Mesothelial cell of epicardium (in vitro differentiated cells): Measurements from ENCODE around the gene RAB20. TPM values are rescaled to one million over a fixed set of nuclear protein-coding genes. Genes with fewer than 3 reads are reported as not detected.

Experiments used
- DNase-seq, 2 experiments: peaks; one replicate each; pipeline ENCODE4 v3.0.0; 2021; ENCODE audit warnings: low spot score in 2 of 2; ENCODE audit not compliant: unreplicated experiment in 2 of 2
- H3K27ac Mint-ChIP-seq: 2 replicates; pipeline ENCODE4 v1.8.0; 2021; ENCODE audit warnings: mixed read lengths
- H3K27me3 Mint-ChIP-seq: 2 replicates; pipeline ENCODE4 v1.8.0; 2021; ENCODE audit warnings: low read depth, mixed read lengths
- H3K36me3 Mint-ChIP-seq: 2 replicates; pipeline ENCODE4 v1.8.0; 2021; ENCODE audit warnings: mixed read lengths
- H3K4me1 Mint-ChIP-seq: 2 replicates; pipeline ENCODE4 v1.8.0; 2021; ENCODE audit warnings: mixed read lengths
- H3K4me3 Mint-ChIP-seq: 2 replicates; pipeline ENCODE4 v1.8.0; 2021; ENCODE audit warnings: mild to moderate bottlenecking, moderate library complexity, mixed read lengths
- H3K9me3 Mint-ChIP-seq: 2 replicates; pipeline ENCODE4 v1.8.0; 2021; ENCODE audit warnings: mixed read lengths
- total RNA-seq: library from RNA; stranded (reverse); gene quantifications from 3 replicates; pipeline ENCODE4 v1.2.1, GENCODE V29; 2021
- TF ChIP-seq, protein P1 (sequence below): fragments of 200-600 bp; sonication (generic); IDR thresholded peaks from one replicate; pipeline ENCODE4 v1.5.0; 2021; ENCODE audit warnings: antibody characterized with exemption; ENCODE audit not compliant: unreplicated experiment

The RAB20 gene
- total RNA-seq, 1 donor from 2014 or later, result 8.9 TPM

DNA sequence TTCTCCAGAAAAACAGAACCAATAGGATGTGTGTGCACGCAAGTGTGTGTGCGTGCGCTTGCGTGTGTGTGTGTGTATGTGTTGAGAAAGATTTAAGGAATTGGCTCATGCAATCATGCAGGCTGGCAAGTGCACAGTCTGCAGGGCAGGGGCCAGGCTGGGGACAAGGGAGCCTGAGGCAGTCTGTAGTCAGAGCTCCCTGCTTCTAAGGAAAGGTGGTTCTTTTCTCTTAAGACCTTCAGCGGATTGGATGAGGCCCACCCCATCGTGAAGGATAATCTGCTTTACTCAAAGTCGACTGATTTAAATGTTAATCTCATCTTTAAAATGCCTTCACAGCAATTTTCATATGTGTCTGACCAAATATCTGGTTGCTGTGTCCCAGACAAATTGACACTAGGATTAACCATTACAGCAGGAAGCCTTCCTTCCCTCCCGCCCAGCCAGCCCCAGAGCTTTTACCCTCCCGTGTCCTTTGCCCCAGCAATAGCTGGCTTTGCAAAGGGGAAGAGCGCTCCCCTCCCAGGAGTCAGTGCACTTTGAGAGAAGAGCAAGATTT, 38.8 kb upstream of the RAB20 start:
- Mint-ChIP-seq H3K4me3 (no peak overlapping the region), H3K4me1 (peaks cover 29% of the 10 kb centered on the region), H3K36me3 (no peaks in the 10 kb centered on the region), H3K9me3 (no peaks in the 10 kb centered on the region), H3K27ac (peak overlapping the region; percentile 62), H3K27me3 (no peaks in the 10 kb centered on the region)
- DNase-seq, result no peak
- TF ChIP-seq, protein P1, sequence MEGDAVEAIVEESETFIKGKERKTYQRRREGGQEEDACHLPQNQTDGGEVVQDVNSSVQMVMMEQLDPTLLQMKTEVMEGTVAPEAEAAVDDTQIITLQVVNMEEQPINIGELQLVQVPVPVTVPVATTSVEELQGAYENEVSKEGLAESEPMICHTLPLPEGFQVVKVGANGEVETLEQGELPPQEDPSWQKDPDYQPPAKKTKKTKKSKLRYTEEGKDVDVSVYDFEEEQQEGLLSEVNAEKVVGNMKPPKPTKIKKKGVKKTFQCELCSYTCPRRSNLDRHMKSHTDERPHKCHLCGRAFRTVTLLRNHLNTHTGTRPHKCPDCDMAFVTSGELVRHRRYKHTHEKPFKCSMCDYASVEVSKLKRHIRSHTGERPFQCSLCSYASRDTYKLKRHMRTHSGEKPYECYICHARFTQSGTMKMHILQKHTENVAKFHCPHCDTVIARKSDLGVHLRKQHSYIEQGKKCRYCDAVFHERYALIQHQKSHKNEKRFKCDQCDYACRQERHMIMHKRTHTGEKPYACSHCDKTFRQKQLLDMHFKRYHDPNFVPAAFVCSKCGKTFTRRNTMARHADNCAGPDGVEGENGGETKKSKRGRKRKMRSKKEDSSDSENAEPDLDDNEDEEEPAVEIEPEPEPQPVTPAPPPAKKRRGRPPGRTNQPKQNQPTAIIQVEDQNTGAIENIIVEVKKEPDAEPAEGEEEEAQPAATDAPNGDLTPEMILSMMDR, result no peak

DNA sequence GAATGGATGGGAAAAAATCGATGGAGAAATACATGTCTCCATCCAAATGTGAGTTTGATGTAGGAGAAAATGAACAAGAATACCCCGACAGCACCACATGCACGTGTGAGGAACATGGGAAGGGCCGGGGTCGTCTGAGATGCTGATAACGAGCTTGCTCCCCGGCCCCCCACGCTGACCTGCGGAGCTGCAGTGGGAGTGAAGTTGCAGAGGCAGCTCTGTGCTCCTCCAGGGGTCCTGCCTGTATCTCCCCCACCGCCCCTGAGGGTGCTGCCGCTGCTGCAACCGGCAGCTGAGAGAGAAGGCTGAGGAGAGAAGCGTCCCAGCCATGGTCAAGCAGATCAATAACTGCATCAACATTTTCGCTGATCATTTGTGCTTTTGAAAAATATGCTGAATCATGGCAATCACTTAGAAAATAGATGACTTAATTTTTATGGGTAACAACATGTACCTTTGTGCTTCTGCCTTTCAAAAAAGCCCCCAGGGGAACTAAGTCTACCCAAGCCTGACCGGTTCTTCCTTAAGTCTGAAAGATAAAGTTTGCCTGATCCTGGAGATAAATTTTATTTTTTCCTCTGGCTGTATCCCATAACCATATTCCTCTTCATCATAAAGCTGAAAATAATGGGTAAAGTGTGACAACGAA, 35.6 kb upstream of the RAB20 start:
- Mint-ChIP-seq H3K4me3 (peak overlapping the region; percentile 1), H3K27ac (peak overlapping the region; percentile 86), H3K36me3 (no peaks in the 10 kb centered on the region)

DNA sequence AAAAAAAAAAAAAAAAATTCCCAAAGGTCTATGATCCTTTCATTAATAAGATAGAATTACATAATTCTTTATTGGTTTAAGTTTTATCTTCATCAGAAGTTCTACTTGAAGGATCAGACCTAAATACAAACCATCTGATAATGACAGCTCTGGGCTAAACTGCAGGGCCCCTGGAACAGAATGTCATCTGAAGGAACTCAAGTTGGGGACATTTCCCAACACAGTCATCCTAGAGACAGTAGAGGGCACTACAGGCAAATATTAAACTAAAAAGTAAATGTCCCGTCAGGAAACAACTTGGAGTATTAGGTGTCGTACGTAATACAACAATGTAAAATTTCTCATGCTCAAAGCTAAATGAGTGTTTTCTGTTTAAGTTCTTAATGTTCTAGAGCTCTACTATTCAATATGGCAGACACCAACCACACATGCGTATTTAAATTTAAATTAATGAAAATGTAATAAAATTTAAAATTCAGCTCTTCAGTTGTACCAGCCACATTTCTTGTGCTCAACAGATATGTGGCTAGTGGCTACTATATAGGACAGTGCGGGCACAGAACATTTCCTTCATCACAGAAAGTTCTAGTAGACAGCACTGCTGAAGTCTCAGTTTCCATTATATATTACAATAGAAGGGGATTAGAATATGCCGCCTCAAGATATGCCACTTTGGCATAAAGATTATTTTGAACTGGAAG, 32.1 kb upstream of the RAB20 start:
- Mint-ChIP-seq H3K36me3 (no peaks in the 10 kb centered on the region), H3K4me1 (peaks cover 32% of the 10 kb centered on the region), H3K27me3 (no peaks in the 10 kb centered on the region), H3K27ac (no peak overlapping the region), H3K4me3 (no peak overlapping the region), H3K9me3 (no peaks in the 10 kb centered on the region)
- no peak for DNase-seq
- TF ChIP-seq, protein P1, result peak; percentile 34

More for the DNA sequence above, 35.6 kb upstream of the RAB20 start:
- peaks cover 25% of the 10 kb centered on the region for H3K4me1 Mint-ChIP-seq
- TF ChIP-seq, protein P1, result no peak
- DNase-seq, result no peak
- H3K27me3 Mint-ChIP-seq, result no peaks in the 10 kb centered on the region
- no peaks in the 10 kb centered on the region for H3K9me3 Mint-ChIP-seq

DNA sequence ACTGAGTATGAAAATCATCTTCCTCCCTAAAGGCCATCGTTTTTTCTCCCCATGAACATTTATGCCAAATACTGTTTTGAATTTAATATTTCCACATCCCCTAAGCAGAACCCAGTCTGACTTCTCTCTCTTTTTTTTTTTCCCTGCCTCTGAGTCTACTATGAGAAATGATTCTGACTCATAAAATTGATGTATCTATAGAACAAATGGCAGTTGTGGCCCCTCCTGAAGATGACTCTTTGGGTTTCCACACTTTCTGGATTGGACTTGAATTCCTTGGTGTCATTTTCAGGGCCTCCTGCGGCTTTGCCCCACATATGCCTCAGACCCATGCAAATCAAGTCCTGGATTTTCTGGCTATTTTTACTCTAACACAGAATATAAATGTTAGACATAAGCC, 31.1 kb upstream of the RAB20 start:
- Mint-ChIP-seq H3K36me3 (no peaks in the 10 kb centered on the region), H3K9me3 (peaks cover 6% of the 10 kb centered on the region), H3K4me3 (no peak overlapping the region), H3K27me3 (no peaks in the 10 kb centered on the region), H3K4me1 (peaks cover 30% of the 10 kb centered on the region), H3K27ac (no peak overlapping the region)
- no peak for DNase-seq
- TF ChIP-seq, protein P1, result no peak

DNA sequence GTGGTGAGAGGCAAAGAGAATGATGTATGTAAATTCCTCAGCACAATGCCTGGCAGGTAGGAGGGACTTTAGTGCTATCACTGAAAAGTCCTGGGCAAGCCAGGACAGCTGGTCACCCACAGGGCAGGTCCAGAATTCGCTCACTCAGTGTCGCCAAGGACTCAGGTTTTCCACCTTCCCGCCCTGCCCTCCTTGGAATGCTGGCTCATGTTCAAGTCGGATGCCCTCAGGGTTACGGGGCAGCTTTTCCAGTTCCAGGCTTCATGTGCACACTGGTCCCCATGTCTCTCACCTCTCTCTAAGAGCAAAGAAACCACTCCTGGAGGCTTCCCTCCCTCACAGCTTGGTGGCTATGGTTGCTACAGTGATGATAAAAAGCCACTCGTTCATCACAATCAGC, 29.1 kb upstream of the RAB20 start:
- H3K4me3 Mint-ChIP-seq, result no peak overlapping the region
- no peak overlapping the region for H3K27ac Mint-ChIP-seq
- no peaks in the 10 kb centered on the region for H3K36me3 Mint-ChIP-seq
- peaks cover 6% of the 10 kb centered on the region for H3K9me3 Mint-ChIP-seq
- no peaks in the 10 kb centered on the region for H3K27me3 Mint-ChIP-seq
- TF ChIP-seq, protein P1, result no peak
- DNase-seq, result no peak
- H3K4me1 Mint-ChIP-seq, result peaks cover 20% of the 10 kb centered on the region
